ENCODE results near the gene ENPP5. TPM values are rescaled to one million over a fixed set of nuclear protein-coding genes. Genes with fewer than 3 reads are reported as not detected.

The ENPP5 gene
- total RNA-seq, 1 donor from 2014 or later: 2.5 TPM

GRCh38 chr6:46215213-46215612 is 44.4 kb upstream of the ENPP5 start:
- no peak overlapping the region for H3K4me3 ChIP-seq (ENCODE audit: low read depth, low read length)
- DNase-seq (ENCODE audit: low read depth): no peak
- no peak for TF ChIP-seq CTCF (conservative IDR thresholded peaks at IDR 0.05; ENCODE audit: low read depth, low read length)

GRCh38 chr6:46211917-46212316 is 41.1 kb upstream of the ENPP5 start:
- no peak overlapping the region for H3K4me3 ChIP-seq (ENCODE audit: low read depth, low read length)
- no peak for TF ChIP-seq CTCF (conservative IDR thresholded peaks at IDR 0.05; ENCODE audit: low read depth, low read length)
- DNase-seq (ENCODE audit: low read depth): no peak

GRCh38 chr6:46210294-46210693 is 39.5 kb upstream of the ENPP5 start:
- no peak for DNase-seq (ENCODE audit: low read depth)
- no peak overlapping the region for H3K4me3 ChIP-seq (ENCODE audit: low read depth, low read length)
- TF ChIP-seq CTCF (conservative IDR thresholded peaks at IDR 0.05; ENCODE audit: low read depth, low read length): no peak

- DNase-seq (ENCODE audit: low read depth): no peak
- no peak overlapping the region for H3K4me3 ChIP-seq (ENCODE audit: low read depth, low read length)
- TF ChIP-seq CTCF (conservative IDR thresholded peaks at IDR 0.05; ENCODE audit: low read depth, low read length): no peak
Measured at GRCh38 chr6:46208303-46208702, 37.5 kb upstream of the ENPP5 start.

GRCh38 chr6:46207174-46207573 is 36.4 kb upstream of the ENPP5 start:
- no peak overlapping the region for H3K4me3 ChIP-seq (ENCODE audit: low read depth, low read length)
- DNase-seq (ENCODE audit: low read depth): no peak
- TF ChIP-seq CTCF (conservative IDR thresholded peaks at IDR 0.05; ENCODE audit: low read depth, low read length): peak; percentile 15

- H3K4me3 ChIP-seq (ENCODE audit: low read depth, low read length): no peak overlapping the region
- TF ChIP-seq CTCF (conservative IDR thresholded peaks at IDR 0.05; ENCODE audit: low read depth, low read length): no peak
- no peak for DNase-seq (ENCODE audit: low read depth)
Measured at GRCh38 chr6:46204880-46205650, 34.3 kb upstream of the ENPP5 start.
